ENCODE results near the gene DCTN4.

DNA sequence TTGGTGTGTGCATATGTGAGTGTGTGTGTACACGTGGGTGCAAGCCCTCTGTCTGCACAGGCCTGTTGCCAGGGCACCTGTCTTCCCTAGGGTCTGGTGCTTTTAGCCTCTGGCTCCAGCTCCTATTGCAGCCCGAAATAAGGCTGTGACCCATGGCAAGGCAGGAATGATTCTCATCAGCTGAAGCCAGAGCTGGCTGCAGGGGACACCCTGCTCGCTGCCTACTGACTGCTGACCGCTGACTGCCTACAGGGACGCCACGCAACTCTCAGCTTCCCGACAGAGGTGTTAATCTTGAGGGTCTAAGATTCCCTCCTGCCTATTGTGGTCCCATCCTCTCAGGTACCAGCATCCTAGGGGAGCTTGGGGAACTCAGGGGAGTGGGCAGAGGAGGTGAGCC, 97.7 kb downstream of the DCTN4 start, which contains the start of gene MYOZ3:
- TF ChIP-seq RFX5 (IDR thresholded peaks at IDR 0.05) = no peak
- TF ChIP-seq, protein P1, sequence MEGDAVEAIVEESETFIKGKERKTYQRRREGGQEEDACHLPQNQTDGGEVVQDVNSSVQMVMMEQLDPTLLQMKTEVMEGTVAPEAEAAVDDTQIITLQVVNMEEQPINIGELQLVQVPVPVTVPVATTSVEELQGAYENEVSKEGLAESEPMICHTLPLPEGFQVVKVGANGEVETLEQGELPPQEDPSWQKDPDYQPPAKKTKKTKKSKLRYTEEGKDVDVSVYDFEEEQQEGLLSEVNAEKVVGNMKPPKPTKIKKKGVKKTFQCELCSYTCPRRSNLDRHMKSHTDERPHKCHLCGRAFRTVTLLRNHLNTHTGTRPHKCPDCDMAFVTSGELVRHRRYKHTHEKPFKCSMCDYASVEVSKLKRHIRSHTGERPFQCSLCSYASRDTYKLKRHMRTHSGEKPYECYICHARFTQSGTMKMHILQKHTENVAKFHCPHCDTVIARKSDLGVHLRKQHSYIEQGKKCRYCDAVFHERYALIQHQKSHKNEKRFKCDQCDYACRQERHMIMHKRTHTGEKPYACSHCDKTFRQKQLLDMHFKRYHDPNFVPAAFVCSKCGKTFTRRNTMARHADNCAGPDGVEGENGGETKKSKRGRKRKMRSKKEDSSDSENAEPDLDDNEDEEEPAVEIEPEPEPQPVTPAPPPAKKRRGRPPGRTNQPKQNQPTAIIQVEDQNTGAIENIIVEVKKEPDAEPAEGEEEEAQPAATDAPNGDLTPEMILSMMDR (IDR thresholded peaks at IDR 0.05) = no peak
- no peak for TF ChIP-seq POLR2A (IDR thresholded peaks at IDR 0.05; ENCODE audit: low read length)
- TF ChIP-seq, protein P2, sequence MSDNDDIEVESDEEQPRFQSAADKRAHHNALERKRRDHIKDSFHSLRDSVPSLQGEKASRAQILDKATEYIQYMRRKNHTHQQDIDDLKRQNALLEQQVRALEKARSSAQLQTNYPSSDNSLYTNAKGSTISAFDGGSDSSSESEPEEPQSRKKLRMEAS (IDR thresholded peaks at IDR 0.05) = no peak
- no peak for TF ChIP-seq JUNB (IDR thresholded peaks at IDR 0.05)
- TF ChIP-seq RCOR1 (IDR thresholded peaks at IDR 0.05; ENCODE audit: low read depth, low read length) = no peak
- no peak for TF ChIP-seq FOSB (CRISPR knock-in tag; IDR thresholded peaks at IDR 0.05)
- TF ChIP-seq, protein P3, sequence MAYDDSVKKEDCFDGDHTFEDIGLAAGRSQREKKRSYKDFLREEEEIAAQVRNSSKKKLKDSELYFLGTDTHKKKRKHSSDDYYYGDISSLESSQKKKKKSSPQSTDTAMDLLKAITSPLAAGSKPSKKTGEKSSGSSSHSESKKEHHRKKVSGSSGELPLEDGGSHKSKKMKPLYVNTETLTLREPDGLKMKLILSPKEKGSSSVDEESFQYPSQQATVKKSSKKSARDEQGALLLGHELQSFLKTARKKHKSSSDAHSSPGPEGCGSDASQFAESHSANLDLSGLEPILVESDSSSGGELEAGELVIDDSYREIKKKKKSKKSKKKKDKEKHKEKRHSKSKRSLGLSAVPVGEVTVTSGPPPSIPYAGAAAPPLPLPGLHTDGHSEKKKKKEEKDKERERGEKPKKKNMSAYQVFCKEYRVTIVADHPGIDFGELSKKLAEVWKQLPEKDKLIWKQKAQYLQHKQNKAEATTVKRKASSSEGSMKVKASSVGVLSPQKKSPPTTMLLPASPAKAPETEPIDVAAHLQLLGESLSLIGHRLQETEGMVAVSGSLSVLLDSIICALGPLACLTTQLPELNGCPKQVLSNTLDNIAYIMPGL (CRISPR knock-in tag; IDR thresholded peaks at IDR 0.05; ENCODE audit: borderline replicate concordance) = no peak
- no peak for TF ChIP-seq CHD4 (IDR thresholded peaks at IDR 0.05; ENCODE audit: borderline replicate concordance)
